ENCODE data around the gene UCP3. TPM values are rescaled to one million over a fixed set of nuclear protein-coding genes. Genes with fewer than 3 reads are reported as not detected.

Gene UCP3
- total and polyA plus RNA-seq, 11 donors, result 0.50 to 8.3 (median 1.7) TPM

GRCh38 chr11:73982595-73982989 lies 26.3 kb downstream of the UCP3 start, which contains the start of gene UCP2:
Gene UCP2, minus strand, starts transcription at chr11:73982843. Its CDS starts 4,465 bp downstream, at chr11:73978378.
- TF ChIP-seq CTCF (IDR thresholded peaks at IDR 0.05), result no peak
- no peak for TF ChIP-seq POLR2A (IDR thresholded peaks at IDR 0.05)
- peaks cover 0 to 47% (median 14%) of the 10 kb centered on the region in 12 donors for H3K4me1 ChIP-seq
- no peaks in the 10 kb centered on the region for H3K27me3 ChIP-seq
- DNase-seq, result peak; percentile 83 to 94 (median 87)
- H3K27ac ChIP-seq, result peak within 1 kb of the TSS; percentile 6 to 91 (median 84)
- no peaks in the 10 kb centered on the region for H3K9me3 ChIP-seq
- H3K4me3 ChIP-seq, result peak within 1 kb of the TSS; percentile 25 to 85 (median 62)
- WGBS, 4 donors, result 1 to 3% (median 2%) methylated on average over 27 to 43 of the region's 43 CpGs
- H3K36me3 ChIP-seq, result peaks cover 0 to 38% (median 4%) of the 10 kb centered on the region in 9 donors
- ATAC-seq, result peak; percentile 76 to 93 (median 88)
- intact Hi-C loops (cut with DNase I), result loop anchor here in 4 of 10 donors (2.0 to 10.0 kb wide), 5 partner anchors 35 to 192 kb away; partner anchors contain the start of genes C2CD3 (in 2 of the 4) and PPME1 (in 2 of the 4)

GRCh38 chr11:73981051-73981805 lies 27.7 kb downstream of the UCP3 start:
- Histone ChIP-seq H3K4me1 (peaks cover 0 to 59% (median 14%) of the 10 kb centered on the region in 12 donors), H3K9me3 (no peaks in the 10 kb centered on the region), H3K27ac (peak overlapping the region in 4 of 12 donors; percentile 37 to 91 (median 90)), H3K36me3 (peaks cover 0 to 52% (median 11%) of the 10 kb centered on the region in 9 donors), H3K27me3 (no peaks in the 10 kb centered on the region), H3K4me3 (peak overlapping the region in 9 of 12 donors; percentile 56 to 85 (median 66))
- 85 to 93% (median 90%) methylated on average over 11 to 13 of the region's 13 CpGs for WGBS, 4 donors
- ATAC-seq (no peak), DNase-seq (no peak)
- TF ChIP-seq POLR2A (IDR thresholded peaks at IDR 0.05) (no peak), CTCF (IDR thresholded peaks at IDR 0.05) (no peak)
- intact Hi-C loops (cut with DNase I), result loop anchor here in 4 of 10 donors (5.0 to 10.0 kb wide), 4 partner anchors 36 to 194 kb away; partner anchors contain the start of genes C2CD3 (in 2 of the 4) and PPME1 (in 2 of the 4)

GRCh38 chr11:73980001-73980961 lies 28.6 kb downstream of the UCP3 start:
- intact Hi-C loops (cut with DNase I), result loop anchor here in 4 of 10 donors (5.0 to 10.0 kb wide), 4 partner anchors 37 to 195 kb away; partner anchors contain the start of genes C2CD3 (in 2 of the 4) and PPME1 (in 2 of the 4)
- Histone ChIP-seq H3K27ac (peak overlapping the region in 4 of 12 donors; percentile 19 to 91 (median 42)), H3K4me3 (peak overlapping the region in 6 of 12 donors; percentile 5 to 85 (median 60)), H3K36me3 (peaks cover 0 to 61% (median 15%) of the 10 kb centered on the region in 9 donors), H3K9me3 (no peaks in the 10 kb centered on the region), H3K27me3 (no peaks in the 10 kb centered on the region), H3K4me1 (peaks cover 0 to 68% (median 14%) of the 10 kb centered on the region in 12 donors)
- peak in 3 of 5 donors; percentile 30 to 52 (median 45) for DNase-seq
- no peak for ATAC-seq
- 68 to 79% (median 75%) methylated on average over 6 of the region's 6 CpGs for WGBS, 4 donors
- TF ChIP-seq POLR2A (IDR thresholded peaks at IDR 0.05) (no peak), CTCF (IDR thresholded peaks at IDR 0.05) (no peak)
